ENCODE data around the gene DND1. TPM values are rescaled to one million over a fixed set of nuclear protein-coding genes. Genes with fewer than 3 reads are reported as not detected.
"Not testable (repeated sequence)": the region's sequence is repeated elsewhere in the genome, so short reads cannot be mapped to it uniquely, and the experiment has no call there.

The DND1 gene
- polyA plus RNA-seq, 1 donor from 2014 or later = not detected

GRCh38 chr5:140630292-140631035, 42.9 kb downstream of the DND1 start:
- no peak overlapping the region for H3K27ac Mint-ChIP-seq
- peaks cover 2 to 15% (median 15%) of the 10 kb centered on the region in 3 donors for H3K4me1 Mint-ChIP-seq

GRCh38 chr5:140628711-140629110, 44.7 kb downstream of the DND1 start:
- Mint-ChIP-seq H3K27ac (no peak overlapping the region), H3K4me1 (peaks cover 2 to 15% (median 12%) of the 10 kb centered on the region in 3 donors), H3K27me3 (peaks cover 18% of the 10 kb centered on the region), H3K4me3 (no peak overlapping the region), H3K9me3 (peaks cover 0 to 3% (median 1%) of the 10 kb centered on the region in 3 donors), H3K36me3 (no peaks in the 10 kb centered on the region)

More at GRCh38 chr5:140630292-140631035, 42.9 kb downstream of the DND1 start:
- H3K9me3 Mint-ChIP-seq = peaks cover 0 to 3% (median 1%) of the 10 kb centered on the region in 3 donors
- peak overlapping the region in 3 of 4 donors; percentile 77 to 91 (median 82) for H3K4me3 Mint-ChIP-seq
- H3K36me3 Mint-ChIP-seq = no peaks in the 10 kb centered on the region
- H3K27me3 Mint-ChIP-seq = peaks cover 18% of the 10 kb centered on the region

GRCh38 chr5:140627972-140628371, 45.4 kb downstream of the DND1 start:
- peaks cover 2 to 10% (median 7%) of the 10 kb centered on the region in 3 donors for H3K4me1 Mint-ChIP-seq
- H3K36me3 Mint-ChIP-seq = no peaks in the 10 kb centered on the region
- peaks cover 0 to 3% (median 1%) of the 10 kb centered on the region in 3 donors for H3K9me3 Mint-ChIP-seq
- no peak overlapping the region for H3K27ac Mint-ChIP-seq
- peak overlapping the region in 1 of 4 donors; percentile 36 for H3K4me3 Mint-ChIP-seq
- peaks cover 15% of the 10 kb centered on the region for H3K27me3 Mint-ChIP-seq

GRCh38 chr5:140624886-140625285, 48.5 kb downstream of the DND1 start:
- not testable (repeated sequence) for H3K4me3 Mint-ChIP-seq, H3K36me3 Mint-ChIP-seq, H3K27me3 Mint-ChIP-seq, H3K9me3 Mint-ChIP-seq, H3K4me1 Mint-ChIP-seq, H3K27ac Mint-ChIP-seq

- not testable (repeated sequence) for H3K9me3 Mint-ChIP-seq, H3K4me1 Mint-ChIP-seq, H3K4me3 Mint-ChIP-seq, H3K36me3 Mint-ChIP-seq, H3K27me3 Mint-ChIP-seq
- H3K27ac Mint-ChIP-seq = peak overlapping the region in 1 of 3 donors; percentile 29
These were observed 50.3 kb downstream of the DND1 start for GRCh38 chr5:140623061-140623460.

- H3K27ac Mint-ChIP-seq = no peak overlapping the region
- H3K27me3 Mint-ChIP-seq = peaks cover 13% of the 10 kb centered on the region
- no peak overlapping the region for H3K4me3 Mint-ChIP-seq
- H3K4me1 Mint-ChIP-seq = no peaks in the 10 kb centered on the region
- H3K36me3 Mint-ChIP-seq = no peaks in the 10 kb centered on the region
- no peaks in the 10 kb centered on the region for H3K9me3 Mint-ChIP-seq
These were observed 51.1 kb downstream of the DND1 start for GRCh38 chr5:140622301-140622700.

Other genes starting within 250 kb of the DND1 start
- 32.9 TPM for gene EIF4EBP3, start 125.9 kb downstream of the DND1 start, polyA plus RNA-seq
- 31.8 TPM for gene SRA1, start 116.1 kb downstream of the DND1 start, polyA plus RNA-seq
- gene APBB3, start 109.0 kb downstream of the DND1 start, polyA plus RNA-seq = 4.4 TPM
- gene SLC35A4, start 108.7 kb downstream of the DND1 start, polyA plus RNA-seq = 79.8 TPM
- gene CD14, start 40.4 kb downstream of the DND1 start, polyA plus RNA-seq = 1.5 TPM
- gene TMCO6, start 34.1 kb downstream of the DND1 start, polyA plus RNA-seq = 14.7 TPM
- 154 TPM for gene NDUFA2, start 25.9 kb downstream of the DND1 start, polyA plus RNA-seq
- 165 TPM for gene IK, start 25.7 kb downstream of the DND1 start, polyA plus RNA-seq
- 13.5 TPM for gene WDR55, start 8.7 kb downstream of the DND1 start, polyA plus RNA-seq
- gene HARS1, start 17.8 kb upstream of the DND1 start, polyA plus RNA-seq = 43.4 TPM
- 19.0 TPM for gene HARS2, start 17.9 kb upstream of the DND1 start, polyA plus RNA-seq
- 62.1 TPM for gene ZMAT2, start 26.9 kb upstream of the DND1 start, polyA plus RNA-seq
- gene PCDHA1, start 112.6 kb upstream of the DND1 start, polyA plus RNA-seq = not detected
- not detected for gene PCDHA2, start 121.3 kb upstream of the DND1 start, polyA plus RNA-seq
- not detected for gene PCDHA3, start 127.5 kb upstream of the DND1 start, polyA plus RNA-seq
- gene PCDHA4, start 133.5 kb upstream of the DND1 start, polyA plus RNA-seq = not detected
- gene PCDHA5, start 148.0 kb upstream of the DND1 start, polyA plus RNA-seq = not detected
- not detected for gene PCDHA6, start 154.4 kb upstream of the DND1 start, polyA plus RNA-seq
- not detected for gene PCDHA7, start 160.7 kb upstream of the DND1 start, polyA plus RNA-seq
- gene PCDHA8, start 167.6 kb upstream of the DND1 start, polyA plus RNA-seq = not detected
- not detected for gene PCDHA9, start 174.8 kb upstream of the DND1 start, polyA plus RNA-seq
- not detected for gene PCDHA10, start 182.3 kb upstream of the DND1 start, polyA plus RNA-seq
- gene PCDHA11, start 195.4 kb upstream of the DND1 start, polyA plus RNA-seq = not detected
- not detected for gene PCDHA12, start 201.7 kb upstream of the DND1 start, polyA plus RNA-seq
- gene PCDHA13, start 208.5 kb upstream of the DND1 start, polyA plus RNA-seq = not detected

Data from IgD-negative memory B cell (primary cell).